Tibial nerve (tissue), 4 donors: Measurements from ENCODE around the gene ZSWIM3. TPM values are rescaled to one million over a fixed set of nuclear protein-coding genes. Genes with fewer than 3 reads are reported as not detected.

Experiments used
- DNase-seq, 2 donors: peaks; one replicate each; pipeline ENCODE4 v3.0.0-alpha.2; 2019; ENCODE audit warnings: low spot score in 2 of 2
- H3K27ac ChIP-seq, 4 donors: fragments of 200-600 bp; sonication (generic) in 3 of 4; one replicate each; pipeline ENCODE4 v1.5.1; 2017 to 2019; ENCODE audit warnings: mild to moderate bottlenecking in 1 of 4
- H3K27me3 ChIP-seq, 2 donors: fragments of 200-600 bp; sonication (generic) in 1 of 2; one replicate each; pipeline versions ENCODE4 v1.5.1 to v1.6.0; 2017 to 2019
- H3K36me3 ChIP-seq, 3 donors: fragments of 200-600 bp; sonication (generic); one replicate each; pipeline ENCODE4 v1.5.1; 2018 to 2019
- H3K4me1 ChIP-seq, 4 donors: fragments of 200-600 bp; sonication (generic) in 3 of 4; one replicate each; pipeline ENCODE4 v1.5.1; 2017 to 2019
- H3K4me3 ChIP-seq, 4 donors: fragments of 200-600 bp; sonication (generic) in 3 of 4; one replicate each; pipeline ENCODE4 v1.5.1; 2017 to 2019; ENCODE audit warnings: mild to moderate bottlenecking in 1 of 4, moderate library complexity in 1 of 4
- H3K9me3 ChIP-seq, 4 donors: fragments of 200-600 bp; sonication (generic) in 3 of 4; one replicate each; pipeline ENCODE4 v1.5.1; 2017 to 2019
- CTCF ChIP-seq, 5 experiments: fragments of 200-600 bp in 3 of 5; fragments of 450-650 bp in 2 of 5; sonication (generic) in 3 of 5; IDR thresholded peaks; one replicate each; pipeline ENCODE4 v1.5.1; 2016 to 2019; ENCODE audit warnings: antibody characterized with exemption in 5 of 5, mild to moderate bottlenecking in 3 of 5, moderate library complexity in 2 of 5
- EP300 ChIP-seq, 2 donors: sonication (generic); formaldehyde crosslinking; IDR thresholded peaks; one replicate each; pipeline ENCODE4 v1.6.1; 2017; ENCODE audit warnings: antibody characterized with exemption in 2 of 2, mild to moderate bottlenecking in 1 of 2
- POLR2A ChIP-seq, 2 donors: fragments of 450-650 bp; IDR thresholded peaks; one replicate each; pipeline ENCODE4 v1.6.1; 2017; ENCODE audit warnings: antibody characterized with exemption in 2 of 2, mild to moderate bottlenecking in 2 of 2, moderate library complexity in 2 of 2
- WGBS, 2 donors: methylation state at CpG; one replicate each; pipeline ENCODE4 v1.1.5; 2018; 5-methylcytosine and 5-hydroxymethylcytosine counted together
- total RNA-seq, 4 donors: library from RNA; depleted of rRNA; stranded (reverse); fragments of >200 nt; gene quantifications; one replicate each; pipeline ENCODE4 v1.1.0, GENCODE V29; 2016

ZSWIM3 gene
- total RNA-seq, 4 donors from 2014 or later = 3.1 to 6.3 (median 4.8) TPM

GRCh38 chr20:45859916-45860315, 2.5 kb downstream of the ZSWIM3 start:
- no peak for TF ChIP-seq POLR2A (IDR thresholded peaks at IDR 0.05)
- TF ChIP-seq CTCF (IDR thresholded peaks at IDR 0.05) = no peak
- no peak for TF ChIP-seq EP300 (IDR thresholded peaks at IDR 0.05)
- 93 to 94% methylated on average over 5 of the region's 5 CpGs for WGBS, 2 donors
- DNase-seq = no peak
- H3K4me1 ChIP-seq = peaks cover 0 to 35% (median 20%) of the 10 kb centered on the region in 4 donors
- no peak overlapping the region for H3K27ac ChIP-seq
- no peak overlapping the region for H3K4me3 ChIP-seq
- H3K9me3 ChIP-seq = no peaks in the 10 kb centered on the region
- H3K36me3 ChIP-seq = peaks cover 0 to 6% (median 0%) of the 10 kb centered on the region in 3 donors
- no peaks in the 10 kb centered on the region for H3K27me3 ChIP-seq

GRCh38 chr20:45860560-45861220, 3.3 kb downstream of the ZSWIM3 start:
- DNase-seq = no peak
- peaks cover 0 to 4% (median 0%) of the 10 kb centered on the region in 3 donors for H3K36me3 ChIP-seq
- no peaks in the 10 kb centered on the region for H3K27me3 ChIP-seq
- H3K4me3 ChIP-seq = no peak overlapping the region
- H3K9me3 ChIP-seq = no peaks in the 10 kb centered on the region
- WGBS, 2 donors = 59 to 60% methylated on average over 7 of the region's 7 CpGs
- H3K4me1 ChIP-seq = peaks cover 0 to 27% (median 15%) of the 10 kb centered on the region in 4 donors
- no peak overlapping the region for H3K27ac ChIP-seq
- TF ChIP-seq EP300 (IDR thresholded peaks at IDR 0.05) (no peak), POLR2A (IDR thresholded peaks at IDR 0.05) (no peak)

- DNase-seq = no peak
- WGBS, 2 donors = 81 to 84% methylated on average over 7 of the region's 7 CpGs
- H3K27me3 ChIP-seq = no peaks in the 10 kb centered on the region
These were observed 4.0 kb downstream of the ZSWIM3 start for GRCh38 chr20:45861221-45862075.

GRCh38 chr20:45863543-45864470, 6.4 kb downstream of the ZSWIM3 start:
- DNase-seq = no peak
- peaks cover 0 to 6% (median 0%) of the 10 kb centered on the region in 4 donors for H3K4me1 ChIP-seq
- H3K9me3 ChIP-seq = no peaks in the 10 kb centered on the region
- H3K27ac ChIP-seq = no peak overlapping the region
- no peak overlapping the region for H3K4me3 ChIP-seq
- no peak for TF ChIP-seq POLR2A (IDR thresholded peaks at IDR 0.05)
- no peak for TF ChIP-seq EP300 (IDR thresholded peaks at IDR 0.05)
- TF ChIP-seq CTCF (IDR thresholded peaks at IDR 0.05) = no peak
- H3K36me3 ChIP-seq = peaks cover 0 to 4% (median 0%) of the 10 kb centered on the region in 3 donors
- H3K27me3 ChIP-seq = no peaks in the 10 kb centered on the region
- WGBS, 2 donors = 80 to 85% methylated on average over 7 of the region's 7 CpGs

More at GRCh38 chr20:45861221-45862075, 4.0 kb downstream of the ZSWIM3 start:
- Histone ChIP-seq H3K9me3 (no peaks in the 10 kb centered on the region), H3K36me3 (peaks cover 0 to 4% (median 0%) of the 10 kb centered on the region in 3 donors), H3K4me1 (peaks cover 0 to 20% (median 8%) of the 10 kb centered on the region in 4 donors), H3K27ac (no peak overlapping the region), H3K4me3 (no peak overlapping the region)
- TF ChIP-seq EP300 (IDR thresholded peaks at IDR 0.05) (no peak), POLR2A (IDR thresholded peaks at IDR 0.05) (no peak)

- Histone ChIP-seq H3K9me3 (no peaks in the 10 kb centered on the region), H3K36me3 (peaks cover 0 to 4% (median 0%) of the 10 kb centered on the region in 3 donors), H3K4me3 (no peak overlapping the region), H3K27me3 (no peaks in the 10 kb centered on the region), H3K27ac (no peak overlapping the region), H3K4me1 (no peaks in the 10 kb centered on the region)
- no peak for TF ChIP-seq CTCF (IDR thresholded peaks at IDR 0.05)
- no peak for TF ChIP-seq POLR2A (IDR thresholded peaks at IDR 0.05)
- TF ChIP-seq EP300 (IDR thresholded peaks at IDR 0.05) = no peak
- whole genome bisulfite sequencing, 2 donors = 94 to 95% methylated on average over 5 of the region's 5 CpGs
- no peak for DNase-seq
These were observed 9.0 kb downstream of the ZSWIM3 start for GRCh38 chr20:45866454-45866853.
